ENCODE measurements around the gene TBC1D2B.
"Not testable (repeated sequence)": the region's sequence is repeated elsewhere in the genome, so short reads cannot be mapped to it uniquely, and the experiment has no call there.

Gene TBC1D2B

DNA sequence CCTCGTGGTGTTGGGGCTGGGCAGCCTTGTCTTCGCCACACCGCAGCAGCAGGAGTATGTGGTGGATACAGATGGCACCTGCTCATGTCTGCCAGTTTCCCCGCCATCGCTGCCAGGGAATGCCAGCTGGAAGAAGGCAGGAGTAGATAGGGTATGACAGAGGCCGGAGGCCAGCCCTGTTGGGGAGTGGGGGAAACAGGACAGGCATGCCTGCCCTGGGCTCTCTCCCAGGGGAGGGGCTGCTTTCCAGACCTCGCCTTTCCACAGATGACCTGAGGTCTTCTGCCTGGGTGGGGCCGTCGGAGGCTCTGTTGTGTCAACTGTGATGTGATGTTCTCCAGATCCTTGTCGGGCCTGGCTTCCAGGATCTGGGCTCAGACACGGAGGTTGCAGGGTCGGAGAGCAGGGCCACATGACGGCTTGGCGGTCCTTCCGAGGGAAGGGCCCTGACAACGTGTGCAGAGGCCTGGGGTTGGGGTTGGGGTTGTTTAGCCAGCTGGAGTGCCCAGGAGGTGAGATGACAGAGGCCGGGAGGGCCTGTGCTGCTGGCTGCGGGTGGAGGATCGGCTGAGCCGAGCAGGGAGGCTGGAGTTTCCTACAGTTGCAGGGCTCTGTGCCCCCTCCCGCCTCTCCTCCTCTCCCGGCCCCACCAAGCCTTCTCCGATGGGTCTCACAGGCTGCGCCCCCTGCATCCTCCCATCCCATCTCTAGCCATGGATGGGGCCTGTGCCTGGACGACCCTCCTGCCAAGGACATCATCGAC is 102.0 kb downstream of the TBC1D2B start:
- in situ Hi-C loops (cut with HindIII; ENCODE audit: low pct_unique_long_range_greater_than_20kb, low sequenced_read_pairs): no loop called here
- no peak for TF ChIP-seq JUND (IDR thresholded peaks at IDR 0.05; ENCODE audit: low read depth)
- DNase-seq (ENCODE audit: low read depth in 1 of 2, low spot score in 1 of 2): no peak

DNA sequence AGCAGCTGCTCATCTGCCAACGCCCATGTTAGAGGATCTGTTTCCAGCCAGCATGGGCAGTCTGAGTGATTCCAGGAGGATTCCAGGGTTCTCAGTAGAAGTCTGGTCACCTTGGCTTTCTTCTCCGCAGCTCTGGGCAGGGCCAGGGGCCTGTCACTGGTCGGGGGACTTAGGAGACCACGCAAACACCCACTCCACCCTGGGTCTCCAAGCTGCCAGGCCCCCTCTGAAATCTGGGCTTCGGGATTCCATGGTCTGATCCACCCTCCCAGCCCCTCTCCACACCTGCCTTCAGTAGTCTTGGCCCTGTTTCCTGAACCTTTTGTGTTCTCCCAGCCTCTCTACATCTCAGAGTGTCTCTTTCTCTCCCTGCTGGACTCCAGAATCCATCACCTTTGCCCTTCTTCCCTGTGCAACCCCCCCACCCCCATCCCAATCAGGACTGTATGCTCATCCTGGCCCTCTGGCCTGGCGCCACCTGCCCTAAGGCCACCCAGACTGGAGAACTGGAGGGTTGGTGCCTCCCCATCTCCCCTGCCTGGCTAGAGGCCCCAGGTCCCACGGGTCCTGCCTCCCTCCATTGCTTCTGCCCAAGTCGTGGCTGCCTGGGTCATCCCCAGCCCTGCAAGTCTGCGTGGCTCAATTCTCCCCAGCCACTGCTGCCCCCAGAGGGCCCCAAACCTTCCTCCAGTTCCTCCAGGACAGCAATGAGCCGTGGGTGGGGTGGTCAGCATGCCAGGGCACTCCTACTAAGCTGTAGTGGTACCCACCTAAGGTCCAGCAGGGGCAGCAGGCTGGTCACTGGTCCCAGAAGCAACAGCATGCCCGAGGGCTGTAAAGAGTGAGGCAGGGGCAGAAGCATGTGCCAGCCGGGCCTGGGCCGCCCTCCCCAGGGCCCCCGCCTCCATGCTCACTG is 102.8 kb downstream of the TBC1D2B start:
- in situ Hi-C loops (cut with HindIII; ENCODE audit: low pct_unique_long_range_greater_than_20kb, low sequenced_read_pairs): no loop called here
- no peak for DNase-seq (ENCODE audit: low read depth in 1 of 2, low spot score in 1 of 2)
- TF ChIP-seq JUND (IDR thresholded peaks at IDR 0.05; ENCODE audit: low read depth): no peak

DNA sequence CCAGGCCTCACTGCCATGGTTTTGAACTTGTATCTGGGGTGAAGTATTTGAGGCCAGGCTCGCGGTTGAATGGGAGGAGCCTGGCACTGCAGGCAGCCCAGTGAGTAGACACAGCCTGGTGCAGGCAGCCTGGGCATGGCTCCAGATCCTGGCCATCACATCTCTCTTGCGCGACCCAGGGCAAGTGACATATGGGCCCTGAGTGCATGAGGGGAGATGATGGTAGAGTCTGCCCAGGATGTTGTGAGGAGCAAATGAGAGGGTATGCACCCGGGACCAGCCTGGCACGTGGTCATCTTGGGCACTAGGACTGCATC is 103.5 kb downstream of the TBC1D2B start:
- in situ Hi-C loops (cut with HindIII; ENCODE audit: low pct_unique_long_range_greater_than_20kb, low sequenced_read_pairs): no loop called here
- no peak for TF ChIP-seq JUND (IDR thresholded peaks at IDR 0.05; ENCODE audit: low read depth)
- no peak for DNase-seq (ENCODE audit: low read depth in 1 of 2, low spot score in 1 of 2)

DNA sequence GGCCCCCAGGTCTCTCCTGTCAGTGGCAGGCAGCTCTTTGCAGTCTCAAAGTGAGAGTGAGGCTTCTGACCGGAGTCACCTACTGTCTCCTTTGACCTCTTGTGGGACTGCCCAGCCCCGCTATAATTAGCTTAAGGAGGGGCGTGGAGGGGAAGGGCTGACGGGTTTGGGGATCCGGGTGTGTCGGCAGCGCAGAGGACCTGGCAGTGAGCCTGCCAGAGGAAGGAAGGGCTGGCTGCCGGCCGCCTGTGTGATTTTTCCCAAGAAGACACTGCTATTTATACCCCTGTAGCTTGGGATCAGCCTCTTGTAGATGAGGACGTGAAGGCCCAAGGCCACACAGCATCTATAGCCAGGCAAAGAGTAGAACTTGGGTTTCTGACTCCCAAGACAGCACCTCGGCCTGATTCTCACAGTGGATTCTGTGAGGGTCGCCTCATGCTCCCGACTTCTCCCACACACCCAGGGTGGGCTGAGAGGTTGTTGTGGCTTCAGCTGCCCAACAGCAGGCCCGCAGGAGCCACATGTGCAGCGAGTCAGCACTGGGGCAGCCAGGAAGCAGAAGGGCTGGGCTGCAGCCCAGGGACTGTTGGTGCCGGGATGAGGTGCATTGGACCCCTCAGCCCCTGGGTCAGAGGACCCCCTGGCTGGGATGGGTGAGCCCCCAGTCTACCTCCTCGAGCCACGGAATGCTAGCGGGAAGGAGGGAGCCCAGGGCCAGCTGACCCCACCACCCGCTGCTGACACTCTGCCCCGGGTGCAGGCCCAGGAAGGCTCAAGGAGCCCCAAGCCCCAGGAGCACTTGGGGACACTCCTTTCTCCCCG is 104.0 kb downstream of the TBC1D2B start:
- DNase-seq (ENCODE audit: low read depth in 1 of 2, low spot score in 1 of 2); in situ Hi-C loops (cut with HindIII; ENCODE audit: low pct_unique_long_range_greater_than_20kb, low sequenced_read_pairs): not testable (repeated sequence)

DNA sequence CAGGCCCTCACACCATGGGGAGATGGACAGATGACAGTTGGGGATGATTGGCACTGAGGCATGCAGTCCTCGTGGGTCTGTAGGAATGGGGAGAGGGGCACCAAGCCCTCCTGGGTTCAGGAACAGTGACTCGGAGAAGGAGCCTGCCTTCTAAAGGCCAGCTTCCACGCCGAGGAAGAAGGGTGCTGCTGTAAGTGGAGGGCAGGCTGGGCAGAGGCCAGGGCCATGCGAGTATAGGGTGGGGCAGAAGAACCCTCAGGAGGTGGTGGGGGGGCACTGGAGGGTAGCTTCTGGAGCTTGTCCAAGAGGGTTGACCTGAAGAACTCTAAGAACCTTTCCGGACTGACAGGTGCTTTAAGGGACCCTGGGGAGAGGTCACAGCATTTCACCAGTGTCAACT is 104.8 kb downstream of the TBC1D2B start:
- in situ Hi-C loops (cut with HindIII; ENCODE audit: low pct_unique_long_range_greater_than_20kb, low sequenced_read_pairs): not testable (repeated sequence)

DNA sequence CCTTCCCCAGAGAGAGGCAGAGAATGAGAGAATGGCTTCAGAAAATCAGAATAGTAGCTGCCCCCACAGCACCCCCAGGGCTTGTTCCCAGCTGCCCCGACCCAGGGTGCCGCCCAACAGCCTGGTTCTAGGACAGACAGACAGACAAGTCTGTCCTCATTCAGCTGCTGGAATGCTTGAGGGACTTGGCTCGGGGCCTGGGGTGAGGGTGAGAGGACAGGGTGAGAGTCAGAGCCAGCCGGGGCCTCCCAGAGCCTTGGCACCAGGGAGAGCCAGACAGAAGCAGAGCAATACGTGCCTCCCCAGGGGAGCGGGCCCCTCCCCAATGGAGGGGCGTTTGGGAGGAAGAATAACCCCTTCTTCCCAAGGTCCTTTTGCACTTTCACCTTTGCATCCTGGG is 105.6 kb downstream of the TBC1D2B start:
- in situ Hi-C loops (cut with HindIII; ENCODE audit: low pct_unique_long_range_greater_than_20kb, low sequenced_read_pairs); DNase-seq (ENCODE audit: low read depth in 1 of 2, low spot score in 1 of 2): not testable (repeated sequence)

More for the DNA sequence above, 104.8 kb downstream of the TBC1D2B start:
- not testable (repeated sequence) for DNase-seq (ENCODE audit: low read depth in 1 of 2, low spot score in 1 of 2)

DNA sequence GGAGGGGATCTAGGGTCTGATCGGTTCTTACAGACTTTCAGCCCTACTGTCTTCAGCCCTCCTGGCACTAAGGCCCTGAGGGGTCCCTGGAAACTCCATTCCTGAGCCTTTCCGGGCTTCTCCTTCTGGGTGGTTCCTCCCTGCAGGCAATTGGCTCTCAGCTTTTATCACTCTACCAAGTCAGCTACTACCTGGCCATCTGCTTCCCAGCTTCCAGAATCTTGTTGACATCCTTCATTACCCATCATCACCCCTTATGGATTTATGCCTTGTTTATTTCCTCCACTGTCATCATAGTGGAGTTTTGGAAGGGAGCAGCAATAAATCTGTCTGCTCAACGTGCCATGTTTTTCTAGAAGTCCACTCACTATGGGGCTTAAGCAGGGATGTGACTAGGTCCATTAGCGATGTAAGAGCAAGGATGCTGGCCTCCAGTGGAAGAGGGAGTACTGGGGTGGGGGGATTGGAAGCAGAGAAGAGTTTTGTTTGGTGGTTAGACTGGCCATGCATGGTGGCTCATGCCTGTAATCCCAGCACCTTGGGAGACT is 106.6 kb downstream of the TBC1D2B start:
- DNase-seq (ENCODE audit: low read depth in 1 of 2, low spot score in 1 of 2); in situ Hi-C loops (cut with HindIII; ENCODE audit: low pct_unique_long_range_greater_than_20kb, low sequenced_read_pairs): not testable (repeated sequence)

DNA sequence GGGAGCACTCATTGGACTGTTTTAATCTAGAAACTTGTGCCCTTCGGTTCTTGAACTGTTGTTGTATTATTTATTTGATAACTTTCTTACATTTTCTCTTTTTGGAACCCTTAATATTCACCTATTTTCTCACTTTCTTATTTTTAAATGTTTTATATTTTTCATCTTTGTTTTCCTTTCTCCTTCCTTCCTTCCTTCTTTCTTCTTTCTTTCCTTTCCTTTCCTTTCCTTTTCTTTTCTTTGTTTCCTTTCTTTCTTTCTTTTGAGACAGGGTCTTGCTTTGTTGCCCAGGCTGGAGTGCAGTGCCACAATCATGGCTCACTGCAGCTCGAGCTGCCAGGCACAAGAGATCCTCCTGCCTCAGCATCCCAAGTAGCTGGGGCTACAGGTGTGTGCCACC is 108.5 kb downstream of the TBC1D2B start:
- in situ Hi-C loops (cut with HindIII; ENCODE audit: low pct_unique_long_range_greater_than_20kb, low sequenced_read_pairs): no loop called here
- no peak for TF ChIP-seq JUND (IDR thresholded peaks at IDR 0.05; ENCODE audit: low read depth)
- no peak for DNase-seq (ENCODE audit: low read depth in 1 of 2, low spot score in 1 of 2)

DNA sequence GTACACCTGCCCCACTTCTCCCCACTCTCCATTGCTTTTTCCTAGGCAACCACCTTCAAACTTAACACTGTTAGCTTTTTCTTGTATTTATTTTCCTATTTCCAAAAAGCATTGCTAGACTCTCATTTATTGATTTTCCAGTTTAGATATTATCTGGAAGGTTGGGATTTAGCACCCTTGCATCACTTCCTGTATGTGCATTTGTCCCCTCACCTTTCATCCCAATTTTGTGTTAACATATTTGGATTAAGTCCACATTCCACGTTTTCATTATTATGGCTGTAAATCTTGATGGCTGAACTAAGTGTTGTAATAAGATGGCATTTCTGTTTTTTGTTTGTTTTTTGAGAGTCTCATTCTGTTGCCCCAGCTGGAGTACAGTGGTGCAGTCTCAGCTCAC is 109.7 kb downstream of the TBC1D2B start:
- in situ Hi-C loops (cut with HindIII; ENCODE audit: low pct_unique_long_range_greater_than_20kb, low sequenced_read_pairs): no loop called here
- no peak for DNase-seq (ENCODE audit: low read depth in 1 of 2, low spot score in 1 of 2)
- TF ChIP-seq JUND (IDR thresholded peaks at IDR 0.05; ENCODE audit: low read depth): no peak

DNA sequence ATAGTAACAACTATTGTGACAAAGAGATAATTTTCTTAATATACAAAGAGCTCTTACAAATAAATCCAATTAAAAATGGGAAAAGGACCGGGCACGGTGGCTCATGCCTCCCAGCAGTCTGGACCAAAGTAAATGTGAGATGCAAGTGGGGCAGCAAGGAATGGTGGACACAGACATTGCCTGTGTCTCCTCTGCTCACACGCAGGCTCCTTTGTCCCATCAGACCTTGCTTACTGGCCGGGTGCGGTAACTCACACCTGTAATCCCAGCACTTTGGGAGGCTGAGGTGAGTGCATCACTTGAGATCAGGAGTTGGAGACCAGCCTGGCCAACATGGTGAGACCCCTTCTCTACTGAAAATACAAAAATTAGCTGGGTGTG is 110.3 kb downstream of the TBC1D2B start:
- DNase-seq (ENCODE audit: low read depth in 1 of 2, low spot score in 1 of 2); in situ Hi-C loops (cut with HindIII; ENCODE audit: low pct_unique_long_range_greater_than_20kb, low sequenced_read_pairs): not testable (repeated sequence)

DNA sequence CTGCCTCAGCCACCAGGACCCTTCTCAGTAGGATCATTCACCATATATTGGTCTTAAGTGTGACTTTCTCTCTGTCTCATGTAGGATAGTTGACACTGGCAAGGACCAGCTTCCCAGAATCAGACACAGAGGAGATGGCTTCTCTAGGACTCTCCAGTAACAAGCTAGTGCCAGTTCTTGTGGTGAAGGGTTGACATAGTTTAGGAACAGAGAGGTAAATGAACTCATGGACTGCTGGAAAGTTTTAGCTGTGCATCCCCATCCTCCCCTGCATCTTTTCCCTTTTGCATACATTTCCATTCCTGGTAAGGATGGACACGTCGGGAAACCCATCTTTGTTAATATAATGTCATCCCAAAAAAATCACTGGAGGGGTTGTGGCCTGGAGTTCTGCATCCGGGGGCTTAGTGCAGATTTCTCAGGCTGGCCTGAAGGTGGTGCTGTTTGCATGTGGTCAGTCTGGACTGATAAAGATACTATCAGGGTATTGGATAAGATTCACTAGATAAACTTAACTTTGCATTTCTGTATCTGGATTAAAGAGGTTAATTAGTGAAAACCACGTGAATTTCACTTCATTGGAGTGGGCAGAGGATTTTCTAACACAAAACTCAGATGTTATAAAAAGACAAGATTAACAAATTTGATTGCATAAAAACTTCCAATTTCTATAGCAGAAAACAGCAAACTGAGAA is 110.8 kb downstream of the TBC1D2B start:
- no peak for TF ChIP-seq JUND (IDR thresholded peaks at IDR 0.05; ENCODE audit: low read depth)
- no peak for DNase-seq (ENCODE audit: low read depth in 1 of 2, low spot score in 1 of 2)
- in situ Hi-C loops (cut with HindIII; ENCODE audit: low pct_unique_long_range_greater_than_20kb, low sequenced_read_pairs): no loop called here

DNA sequence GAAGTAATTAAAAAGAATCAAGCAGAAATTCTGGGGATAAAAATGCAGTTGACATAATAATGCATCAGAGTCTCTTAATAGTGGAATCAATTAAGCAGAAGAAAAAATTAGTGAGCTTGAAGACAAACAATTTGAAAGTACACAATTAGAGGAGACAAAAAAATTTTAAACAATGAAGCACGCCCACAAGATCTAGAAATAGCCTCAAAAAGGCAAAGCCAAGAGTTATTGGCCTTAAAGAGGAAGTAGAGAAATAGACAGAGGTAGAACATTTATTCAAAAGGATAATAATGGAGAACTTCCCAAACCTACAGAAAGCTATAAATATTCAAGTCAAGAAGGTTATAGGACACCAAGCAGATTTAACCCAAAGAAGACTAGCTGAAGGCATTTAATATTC is 113.3 kb downstream of the TBC1D2B start:
- TF ChIP-seq JUND (IDR thresholded peaks at IDR 0.05; ENCODE audit: low read depth): no peak
- no peak for DNase-seq (ENCODE audit: low read depth in 1 of 2, low spot score in 1 of 2)
- in situ Hi-C loops (cut with HindIII; ENCODE audit: low pct_unique_long_range_greater_than_20kb, low sequenced_read_pairs): no loop called here

Data from T47D (cell line).